DMS79 (cell line): Measurements from ENCODE around the gene CYGB.
"Not testable (repeated sequence)": the region's sequence is repeated elsewhere in the genome, so short reads cannot be mapped to it uniquely, and the experiment has no call there.

ENCODE experiments used
- DNase-seq: peaks from one replicate; lab custom pipeline; 2025; lab: John Stamatoyannopoulos, UW

The CYGB gene

GRCh38 chr17:76538281-76538931, 897 bp upstream of the CYGB start:
- no peak for DNase-seq

GRCh38 chr17:76537288-76537577, 276 bp downstream of the CYGB start:
- DNase-seq = no peak

DNA sequence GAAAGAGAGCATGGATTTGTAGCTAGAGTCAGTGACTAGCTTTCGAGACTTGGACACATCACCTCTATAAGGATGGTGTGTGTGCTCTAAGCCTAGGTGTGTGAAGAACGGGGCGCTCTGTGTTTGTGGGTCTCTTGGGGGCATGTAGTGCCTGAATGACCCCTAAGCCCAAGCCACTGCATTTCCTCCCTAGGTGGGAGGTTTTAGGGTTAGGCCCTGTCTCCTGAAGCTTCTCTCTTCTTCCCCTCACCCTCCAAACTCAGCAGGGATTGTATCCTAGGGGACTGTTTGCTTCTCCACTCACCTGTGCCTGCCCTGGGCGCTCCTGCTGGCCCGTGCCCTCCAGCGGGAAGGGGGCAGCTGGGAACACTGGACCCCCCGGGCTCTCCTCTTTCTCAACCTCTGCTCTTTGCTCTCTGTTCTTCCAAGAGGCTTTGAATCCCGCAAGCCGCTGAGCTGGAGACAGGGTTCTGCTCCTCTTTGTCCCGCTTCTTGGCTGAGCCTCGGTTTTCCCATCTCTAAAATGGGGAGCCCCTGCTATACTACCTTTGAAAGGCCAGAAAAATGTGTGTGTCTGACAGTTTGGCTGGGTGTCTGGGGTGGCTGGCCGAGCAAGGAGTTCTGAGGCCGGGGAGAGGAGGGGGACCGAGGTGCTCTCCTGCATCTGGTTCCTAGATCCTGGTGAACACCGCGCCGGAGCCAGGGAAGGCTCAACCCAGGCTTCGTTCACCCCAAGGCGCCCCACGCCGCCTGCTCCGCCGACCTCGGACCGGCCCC, 810 bp downstream of the CYGB start:
- no peak for DNase-seq

GRCh38 chr17:76535788-76536510, 1.6 kb downstream of the CYGB start:
- DNase-seq = no peak

DNA sequence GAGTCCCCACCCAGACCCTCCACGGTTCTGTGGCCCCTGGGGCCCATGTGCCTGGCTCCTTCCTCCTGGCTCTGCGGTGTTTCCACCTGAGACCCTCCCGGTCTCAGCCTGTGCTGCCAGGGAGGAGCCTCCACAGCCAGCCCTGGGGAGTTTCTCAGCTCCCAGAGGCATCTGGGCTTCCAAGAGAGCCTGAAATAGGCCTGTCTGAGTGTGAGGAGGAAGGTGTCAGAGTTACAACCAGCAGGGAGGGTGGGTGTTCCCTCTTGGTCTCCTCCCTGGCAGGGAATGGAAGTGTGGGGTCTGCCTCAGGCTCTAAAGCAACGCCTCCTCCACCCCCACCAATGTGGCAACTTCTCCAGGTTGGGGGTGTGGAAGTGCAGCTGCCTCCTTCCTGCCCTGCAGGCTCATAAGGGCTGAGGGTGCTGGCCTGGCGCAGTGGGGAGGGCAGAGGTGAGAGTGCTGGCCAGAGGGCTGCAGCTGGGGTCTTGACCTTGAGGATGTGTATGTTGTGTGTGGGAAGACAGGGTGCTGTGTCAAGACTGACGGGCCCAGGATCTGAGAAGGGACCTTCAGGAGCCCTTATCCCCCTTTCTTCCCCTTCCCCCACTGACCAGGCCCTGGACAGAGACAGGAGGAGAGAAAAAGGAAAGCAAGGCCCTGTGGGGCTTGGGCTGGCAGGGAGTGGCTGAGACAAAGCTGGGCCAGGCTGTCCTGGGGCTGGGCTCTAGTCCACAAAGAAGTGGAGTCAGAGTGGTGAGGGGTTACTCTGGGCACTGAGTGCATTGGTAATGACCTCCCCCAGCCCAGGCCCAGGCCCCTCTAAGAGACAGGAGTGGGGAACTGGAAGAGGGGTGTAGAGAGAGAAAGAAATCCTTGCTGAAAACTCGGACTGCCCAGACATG, 2.4 kb downstream of the CYGB start:
- no peak for DNase-seq

- DNase-seq = not testable (repeated sequence)
Observed at GRCh38 chr17:76533640-76534359, 3.7 kb downstream of the CYGB start.

- DNase-seq = no peak
Observed at GRCh38 chr17:76532072-76532651, 5.3 kb downstream of the CYGB start.

DNA sequence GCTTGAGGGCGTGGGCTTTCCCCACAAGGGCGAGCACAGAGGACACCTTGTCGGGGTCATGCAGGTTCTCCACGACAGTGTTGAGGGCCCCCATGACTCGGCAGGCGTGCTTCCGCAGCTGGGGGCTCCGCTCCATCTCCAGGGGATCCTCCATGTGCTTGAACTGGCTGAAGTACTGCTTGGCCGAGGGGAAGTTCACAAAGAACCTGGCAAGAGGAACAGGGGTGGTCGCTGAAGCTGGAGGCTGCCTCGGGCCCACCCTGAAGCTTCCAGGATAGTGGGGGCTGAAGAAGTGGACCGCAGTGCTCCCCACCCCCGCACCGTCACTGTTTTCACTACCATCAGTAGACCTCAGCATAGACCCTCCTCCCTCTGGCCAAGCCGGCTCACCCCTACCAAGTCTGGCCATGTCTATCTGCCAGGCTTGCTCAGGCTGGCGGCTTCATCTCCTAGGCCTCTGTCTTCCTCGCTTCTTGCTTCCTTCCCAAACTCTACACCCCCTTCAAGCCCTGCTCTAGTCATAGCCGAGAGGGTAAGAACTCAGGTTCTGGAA, 5.9 kb downstream of the CYGB start:
- DNase-seq = no peak

- DNase-seq = no peak
Observed at GRCh38 chr17:76530811-76531485, 6.6 kb downstream of the CYGB start.

DNA sequence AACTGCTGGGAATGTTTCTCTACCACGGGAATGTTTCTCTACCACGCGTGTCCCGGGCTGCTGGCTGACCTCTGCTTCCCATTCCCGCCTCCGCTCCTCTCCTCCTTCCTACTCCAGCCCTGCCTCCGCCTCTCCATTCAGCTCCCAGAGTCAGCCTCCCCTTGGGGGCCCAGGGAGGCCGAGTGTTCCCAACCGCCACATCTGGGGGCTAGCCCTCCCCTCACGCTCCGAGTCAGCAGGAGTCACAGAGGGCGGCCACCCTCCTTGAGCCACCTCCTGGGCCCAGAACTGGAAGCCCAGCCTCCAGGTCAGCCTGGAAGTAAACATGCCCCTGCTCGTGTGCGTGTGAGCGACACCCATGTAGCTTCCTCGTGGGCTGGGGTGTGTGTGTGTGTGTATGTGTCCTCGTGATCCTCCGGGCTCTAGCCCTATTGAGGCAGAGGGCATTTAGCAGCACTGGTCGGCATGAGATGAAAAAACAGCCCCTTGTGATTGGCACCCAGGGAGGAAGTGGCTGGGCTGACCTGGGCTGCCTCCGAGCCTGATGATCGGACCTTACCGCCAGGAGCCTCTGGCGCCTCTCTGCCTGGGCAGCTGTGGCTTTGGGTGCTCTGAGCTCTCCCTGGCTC, 7.3 kb downstream of the CYGB start:
- DNase-seq = no peak

- DNase-seq = no peak
Observed at GRCh38 chr17:76529224-76530094, 8.1 kb downstream of the CYGB start.

GRCh38 chr17:76528528-76529223, 8.8 kb downstream of the CYGB start:
- DNase-seq = no peak

DNA sequence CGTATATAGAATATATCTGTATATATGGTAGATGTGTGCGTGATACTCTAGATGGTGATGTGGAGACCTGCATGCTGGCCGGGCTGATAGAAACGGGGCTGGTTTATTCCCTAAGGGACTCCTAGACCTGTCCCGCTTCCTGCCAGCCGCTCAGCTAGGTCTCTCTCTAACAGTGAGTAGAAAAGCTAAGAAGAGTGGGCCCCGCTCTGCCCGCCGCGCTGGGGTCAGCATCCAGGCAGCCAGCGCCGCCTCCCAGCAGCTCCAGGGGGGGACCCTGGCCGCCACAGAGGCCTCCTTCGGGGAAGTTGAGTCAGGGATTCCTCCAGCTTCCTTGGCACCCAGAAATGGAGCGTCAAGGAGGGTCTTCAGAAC, 9.4 kb downstream of the CYGB start:
- no peak for DNase-seq

- no peak for DNase-seq
Observed at GRCh38 chr17:76527430-76528111, 9.9 kb downstream of the CYGB start.

DNA sequence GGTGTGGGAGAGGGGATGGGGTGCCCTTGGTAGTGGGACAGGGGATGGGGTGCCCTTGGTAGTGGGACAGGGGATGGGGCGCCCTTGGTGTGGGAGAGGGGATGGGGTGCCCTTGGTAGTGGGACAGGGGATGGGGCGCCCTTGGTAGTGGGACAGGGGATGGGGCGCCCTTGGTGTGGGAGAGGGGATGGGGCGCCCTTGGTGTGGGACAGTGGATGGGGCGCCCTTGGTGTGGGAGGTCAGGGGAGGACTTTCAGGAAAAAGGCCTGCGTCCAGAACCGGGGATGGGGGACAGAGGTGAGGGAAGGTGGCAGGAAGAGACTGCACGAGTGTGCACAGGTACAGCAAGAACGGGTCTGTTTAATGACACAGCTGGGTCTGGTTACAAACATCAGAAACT, 10.5 kb downstream of the CYGB start:
- DNase-seq = not testable (repeated sequence)

DNA sequence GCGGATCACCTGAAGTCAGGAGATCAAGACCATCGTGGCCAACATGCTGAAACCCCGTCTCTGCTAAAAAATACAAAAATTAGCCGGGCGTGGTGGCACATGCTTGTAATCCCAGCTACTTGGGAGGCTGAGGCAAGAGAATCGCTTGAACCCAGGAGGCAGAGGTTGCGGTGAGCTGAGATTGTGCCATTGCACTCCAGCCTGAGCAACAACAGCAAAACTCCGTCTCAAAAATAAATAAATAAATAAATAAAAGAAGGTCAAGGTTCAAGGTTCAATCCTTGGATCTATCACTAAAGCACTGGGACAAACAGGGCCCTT, 12.0 kb downstream of the CYGB start:
- DNase-seq = not testable (repeated sequence)

DNA sequence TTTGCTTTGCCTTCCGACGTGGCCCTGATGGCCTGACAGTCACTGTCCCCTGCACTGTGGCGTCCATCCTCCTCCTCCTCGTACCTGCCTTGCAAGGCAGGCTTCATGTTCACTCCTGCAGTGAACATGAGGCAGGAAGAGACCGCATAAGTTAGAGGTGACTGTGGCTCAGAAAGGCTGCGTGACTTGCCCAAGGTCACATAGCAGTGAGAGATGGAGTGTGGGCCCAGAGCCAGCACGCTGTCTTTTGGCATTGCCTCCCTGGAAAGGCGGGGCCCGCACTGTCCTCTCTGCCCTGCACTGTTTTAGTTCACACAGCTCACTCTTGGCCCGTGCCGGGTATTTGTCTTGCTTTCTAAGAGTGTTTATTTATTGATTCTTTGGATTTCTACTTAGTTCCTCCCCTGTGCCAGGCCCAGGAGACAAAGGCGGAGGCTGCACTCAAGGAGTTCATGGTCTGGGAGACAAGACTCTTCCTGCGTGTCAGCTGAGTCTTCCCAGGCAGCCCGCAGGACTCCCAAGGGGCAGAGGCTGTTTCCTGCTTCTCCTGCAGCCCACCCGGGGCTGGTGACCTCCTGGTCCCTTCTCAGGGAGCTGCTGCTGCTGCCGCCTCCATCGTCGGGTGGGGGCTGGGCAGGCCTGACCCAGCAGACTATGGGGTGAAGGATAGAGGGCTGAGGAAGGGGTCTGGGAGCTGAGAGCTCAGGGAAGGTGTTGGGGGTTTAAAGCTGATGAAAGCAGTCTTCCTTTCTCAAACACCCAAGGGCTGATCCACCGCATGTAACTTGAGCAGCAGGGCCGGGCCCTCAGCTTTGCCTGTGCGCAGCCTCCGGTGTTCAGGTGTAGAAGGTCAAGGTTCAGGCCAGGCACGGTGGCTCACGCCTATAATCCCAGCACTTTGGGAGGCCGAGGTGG, 12.7 kb downstream of the CYGB start:
- no peak for DNase-seq
